CD4-positive, alpha-beta T cell treated with Interleukin-15 for 1 hour (primary cell): Measurements from ENCODE around the gene DOP1A.

Source experiments
- DNase-seq: peaks from one replicate; pipeline ENCODE4 v3.0.0-alpha.2; 2020

DOP1A gene

DNA sequence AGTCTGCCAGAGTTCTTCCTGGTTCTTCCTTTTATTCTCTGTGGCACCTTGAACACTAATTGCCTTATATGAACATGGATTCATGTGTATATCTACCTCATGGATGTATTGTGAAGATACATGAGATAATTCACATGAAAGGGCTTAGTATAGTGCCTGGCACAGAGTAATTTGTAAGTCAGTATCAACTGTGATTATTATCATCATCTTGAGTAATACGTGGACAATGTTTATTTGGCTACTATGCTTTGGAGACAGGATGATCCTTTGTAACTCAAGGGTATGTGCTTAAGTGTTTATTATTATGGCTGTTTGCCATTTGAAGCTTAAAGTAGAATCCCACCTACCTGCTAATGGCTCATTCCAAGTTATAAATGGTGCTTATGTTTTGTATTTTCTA, 16.0 kb downstream of the DOP1A start:
- DNase-seq = no peak

DNA sequence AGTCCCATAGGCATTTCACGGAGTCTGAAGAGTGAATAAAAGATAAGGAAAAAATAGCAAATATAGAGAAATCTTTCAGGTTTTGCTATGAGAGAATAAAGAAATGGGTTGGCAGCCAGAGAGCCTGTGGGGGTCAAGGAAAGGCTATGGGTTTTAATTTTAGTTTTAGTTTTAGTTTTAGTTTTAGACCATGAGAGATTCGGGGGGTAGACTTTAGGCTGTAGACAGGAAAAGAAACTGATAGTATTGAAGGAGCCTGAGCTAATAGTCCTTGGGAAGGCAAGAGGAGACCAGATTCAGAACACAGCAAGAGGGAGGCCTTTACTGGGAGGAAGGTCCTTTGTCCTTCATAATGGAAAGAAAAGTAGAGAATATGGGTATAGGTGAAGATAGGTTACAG, 19.3 kb downstream of the DOP1A start:
- DNase-seq = no peak

DNA sequence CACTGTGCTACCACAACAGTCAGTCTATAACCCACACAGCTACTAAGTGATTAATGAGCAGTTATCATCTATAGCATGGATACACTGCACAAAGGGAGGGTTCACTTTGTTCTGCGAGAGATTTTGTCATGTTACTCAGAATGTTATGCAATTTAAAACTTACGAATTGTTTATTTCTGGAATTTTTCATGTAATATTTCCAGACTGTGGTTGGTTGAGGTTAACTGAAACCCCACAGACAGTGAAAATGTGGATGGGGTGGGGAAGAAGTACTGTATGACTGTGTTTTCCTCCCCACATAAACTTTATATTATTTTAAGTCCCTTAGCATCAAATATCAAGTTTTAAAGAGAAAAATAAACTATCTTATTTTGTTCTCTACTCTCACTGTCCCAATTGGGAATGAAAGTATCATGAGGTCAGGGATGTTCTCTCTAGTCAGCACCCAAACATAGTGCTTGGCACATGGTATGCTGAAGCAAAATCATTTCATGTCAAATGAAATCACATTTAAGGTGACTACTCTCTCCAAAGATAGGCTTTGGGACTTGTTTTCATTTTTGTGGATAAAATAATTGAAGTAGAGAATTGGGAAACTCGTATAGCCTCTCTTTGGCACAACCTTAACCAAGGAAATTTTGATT, 25.4 kb downstream of the DOP1A start:
- DNase-seq = no peak

DNA sequence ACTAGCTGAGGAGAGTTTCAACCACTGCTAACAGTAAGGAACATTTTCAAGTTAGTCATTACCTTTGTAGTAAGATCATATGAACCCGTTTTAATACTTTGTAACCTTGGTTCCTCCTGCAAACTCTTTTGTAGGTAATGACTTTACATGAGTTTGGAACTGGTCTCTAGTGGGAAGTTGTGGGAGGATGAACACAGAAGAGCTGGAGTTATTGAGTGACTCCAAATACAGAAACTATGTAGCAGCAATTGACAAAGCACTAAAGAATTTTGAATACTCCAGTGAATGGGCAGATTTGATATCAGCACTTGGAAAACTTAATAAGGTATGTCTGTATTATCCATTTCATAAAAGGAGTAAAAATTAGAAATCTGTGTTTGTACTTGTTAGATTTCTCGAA, 29.3 kb downstream of the DOP1A start:
- no peak for DNase-seq

DNA sequence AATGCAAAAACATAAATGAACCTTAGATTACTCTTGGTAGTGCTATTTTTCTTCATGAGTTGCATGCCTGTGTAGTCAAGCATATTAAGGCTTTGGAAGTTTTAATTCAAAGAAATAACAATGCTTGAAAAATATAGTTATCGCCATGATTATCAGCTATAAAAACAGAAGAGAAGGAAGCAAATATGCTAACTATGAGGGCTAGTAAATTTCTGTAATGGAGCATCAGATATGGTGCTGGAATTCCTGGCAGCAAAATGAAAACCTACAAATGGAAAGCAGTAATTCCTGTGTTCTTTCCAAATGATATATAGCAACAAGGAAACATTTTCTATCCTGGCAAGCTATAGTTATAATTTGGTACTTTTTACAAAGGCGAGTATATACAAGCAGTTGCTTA, 29.7 kb downstream of the DOP1A start:
- DNase-seq = no peak

DNA sequence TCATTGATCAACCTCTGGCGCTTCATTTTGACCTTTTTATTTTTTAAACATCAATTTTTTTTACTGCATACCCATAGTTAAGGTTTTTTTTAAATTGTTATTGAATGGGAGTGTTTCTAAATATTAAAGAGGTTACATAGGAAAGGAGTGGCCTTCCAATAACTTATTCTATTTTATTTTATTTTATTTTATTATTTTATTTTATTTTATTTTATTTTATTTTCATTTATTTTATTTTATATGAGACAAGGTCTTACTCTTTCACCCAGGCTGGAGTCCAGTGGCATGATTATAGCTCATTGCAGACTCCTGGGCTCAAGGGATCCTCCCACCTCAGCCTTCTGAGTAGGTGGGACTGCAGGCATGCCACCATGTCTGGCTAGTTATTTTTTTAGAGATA, 30.2 kb downstream of the DOP1A start:
- DNase-seq = no peak

DNA sequence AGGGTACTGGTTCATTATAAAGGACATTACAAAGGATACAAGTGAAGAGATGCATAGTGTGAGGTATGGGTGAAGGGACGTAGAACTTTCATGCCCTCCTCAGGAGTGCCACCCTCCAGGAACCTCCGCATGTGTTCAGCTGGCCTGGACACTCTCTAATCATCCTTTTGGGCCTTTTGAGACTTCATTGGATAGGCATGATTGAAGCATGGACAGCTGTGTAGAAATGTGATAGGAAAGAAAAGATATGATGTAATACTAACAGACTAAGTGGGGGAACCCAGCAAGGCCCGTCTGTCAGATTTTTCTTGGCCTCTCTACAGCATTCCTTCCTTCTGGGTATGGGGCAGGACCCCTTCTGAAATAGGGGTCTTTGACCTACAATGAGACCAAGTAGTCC, 31.1 kb downstream of the DOP1A start:
- no peak for DNase-seq

DNA sequence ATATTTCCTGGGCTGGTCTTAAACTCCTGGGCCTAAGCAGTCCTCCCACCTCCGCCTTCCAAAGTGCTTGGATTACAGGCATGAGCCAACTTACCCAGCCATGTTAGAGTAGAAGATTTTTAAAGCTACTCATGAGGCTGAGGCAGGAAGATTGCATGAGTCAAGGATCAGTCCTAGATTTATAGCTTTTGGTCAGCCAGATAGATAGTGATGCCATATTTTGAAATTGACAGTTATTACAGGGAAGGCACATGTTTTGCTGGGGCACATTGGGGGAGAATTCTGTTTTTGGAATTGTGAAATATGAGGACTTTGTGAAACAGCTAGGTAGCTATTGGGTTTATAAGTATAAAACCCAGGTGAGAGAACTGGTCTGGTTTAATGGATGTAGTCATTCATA, 40.9 kb downstream of the DOP1A start:
- no peak for DNase-seq

DNA sequence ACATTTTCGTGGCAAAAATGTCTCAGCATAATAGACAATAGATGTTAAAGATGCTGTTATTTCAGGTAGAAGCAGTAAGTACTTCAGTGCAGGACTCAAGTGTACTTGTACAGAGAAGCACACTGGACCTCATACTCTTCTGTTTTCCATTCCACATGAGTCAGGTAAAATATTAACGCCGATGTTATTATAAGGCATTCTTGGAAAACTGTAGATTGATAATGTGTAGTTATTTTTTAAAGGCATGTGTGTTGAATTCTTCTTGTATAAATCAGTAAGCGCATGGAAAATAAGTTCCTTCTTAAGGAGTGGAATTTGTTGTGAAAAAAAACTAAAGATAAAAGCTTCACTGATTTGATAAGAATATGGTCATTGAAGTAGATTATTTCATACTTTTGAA, 45.8 kb downstream of the DOP1A start:
- DNase-seq = no peak

DNA sequence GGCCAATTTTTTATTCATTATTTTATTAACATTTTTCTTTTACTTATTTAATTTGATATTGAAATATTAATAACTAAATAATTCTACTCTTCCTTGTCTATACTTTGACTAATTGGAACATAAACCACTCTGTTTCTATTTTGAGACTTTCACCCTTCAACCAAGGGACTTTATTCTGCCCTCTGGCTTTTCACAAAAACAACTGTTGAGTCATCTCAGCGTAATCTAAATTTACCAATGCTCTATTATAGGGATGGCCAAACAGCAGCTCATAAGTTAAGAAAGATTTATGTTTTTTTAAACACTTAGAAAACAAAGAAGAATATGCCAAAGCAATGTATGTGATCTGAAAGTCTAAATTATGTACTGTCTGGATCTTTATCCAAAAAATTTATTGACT, 46.7 kb downstream of the DOP1A start:
- no peak for DNase-seq

DNA sequence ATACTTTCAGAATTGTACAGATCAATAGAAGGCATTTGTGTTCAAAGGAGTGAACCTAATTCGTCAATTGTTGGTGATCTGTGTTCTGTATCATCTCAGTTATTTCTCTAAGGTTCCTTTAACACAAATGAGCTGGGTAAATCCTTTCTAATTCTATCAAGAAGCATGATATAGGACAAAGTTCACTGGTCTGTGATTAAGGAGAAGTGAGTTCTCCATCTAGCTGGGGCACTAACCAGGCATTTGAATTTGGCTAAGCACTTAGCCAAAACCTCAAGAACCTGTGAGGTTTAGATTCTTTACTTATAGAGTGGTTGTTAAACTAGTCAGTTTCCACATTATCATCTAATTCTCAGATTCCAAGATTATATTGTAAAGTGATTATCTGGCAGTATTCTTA, 50.3 kb downstream of the DOP1A start:
- no peak for DNase-seq

DNA sequence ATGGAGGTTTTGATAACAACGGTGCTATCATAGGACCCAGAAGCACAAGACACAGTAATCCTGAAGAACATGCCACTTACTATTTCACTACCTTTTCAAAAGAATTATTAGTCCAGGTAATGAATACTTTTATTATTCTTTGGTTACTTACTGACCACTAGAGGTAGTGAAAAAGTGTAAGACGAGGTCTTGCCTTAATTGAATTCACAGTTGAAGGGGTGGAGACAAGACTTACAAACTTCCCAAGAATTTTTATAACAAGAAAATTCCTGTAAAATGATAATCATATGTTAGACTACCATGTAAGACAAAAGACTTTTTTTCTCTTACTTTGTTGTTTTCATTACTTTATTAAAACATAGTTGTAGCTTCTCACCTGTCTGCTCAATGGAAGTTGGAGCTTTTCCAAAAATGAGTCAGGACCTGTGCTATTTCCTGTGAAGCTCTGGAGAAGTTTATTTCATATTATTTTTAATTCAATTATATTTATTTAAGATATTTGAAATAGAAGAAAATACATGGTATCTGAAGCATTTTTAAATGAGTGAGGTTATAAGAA, 52.4 kb downstream of the DOP1A start:
- no peak for DNase-seq

DNA sequence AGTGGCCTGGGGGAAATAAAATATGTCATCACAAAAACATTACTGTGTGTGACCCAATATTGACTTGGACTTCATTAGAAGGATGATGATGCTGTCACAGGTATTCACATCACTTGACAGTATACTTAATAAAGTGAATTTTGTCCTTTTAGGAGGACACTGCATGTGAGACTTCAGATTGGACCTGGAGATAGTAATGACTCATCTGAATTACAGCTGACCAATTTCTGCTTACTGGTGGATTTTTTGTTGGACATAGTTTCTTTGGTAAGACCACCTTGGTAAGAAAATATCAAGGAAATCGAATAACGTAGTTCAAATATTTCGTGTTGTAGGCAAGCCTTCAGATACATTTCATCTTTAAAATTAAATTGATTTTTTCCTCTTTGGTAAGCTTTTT, 57.1 kb downstream of the DOP1A start:
- DNase-seq = no peak

DNA sequence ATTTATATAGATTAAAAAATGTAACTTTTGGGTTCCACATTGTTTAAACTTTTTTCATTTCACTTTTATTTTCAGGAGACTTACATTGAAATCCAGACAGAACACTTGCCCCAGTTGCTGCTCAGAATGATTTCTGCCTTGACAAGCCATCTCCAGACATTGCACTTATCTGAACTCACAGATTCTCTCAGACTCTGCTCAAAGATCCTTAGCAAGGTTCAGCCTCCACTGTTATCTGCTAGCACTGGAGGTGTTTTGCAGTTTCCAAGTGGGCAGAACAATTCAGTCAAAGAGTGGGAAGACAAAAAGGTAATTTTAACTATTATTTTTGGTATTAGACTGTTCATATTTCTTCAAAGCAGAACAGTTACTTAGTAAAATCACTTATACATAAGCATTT, 58.0 kb downstream of the DOP1A start:
- DNase-seq = no peak

DNA sequence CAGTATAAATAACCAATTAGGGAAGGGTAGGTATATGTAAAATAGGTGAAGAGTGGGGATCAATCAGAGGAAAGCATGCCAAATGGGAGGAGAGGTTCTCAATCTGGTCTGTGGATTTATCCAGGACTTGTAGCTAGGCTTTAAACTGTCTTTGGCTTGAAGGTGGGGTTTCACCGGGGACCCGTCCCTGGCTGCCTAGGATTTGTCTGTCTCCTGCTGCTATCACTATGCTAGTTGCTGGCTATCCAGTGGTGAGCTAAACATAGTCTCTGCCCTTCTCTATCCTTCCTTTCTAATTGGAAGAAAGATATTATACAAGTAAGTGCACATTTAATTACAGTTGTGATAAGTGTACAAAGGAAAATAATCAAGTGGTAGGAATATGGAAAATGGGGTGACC, 58.8 kb downstream of the DOP1A start:
- DNase-seq = no peak

DNA sequence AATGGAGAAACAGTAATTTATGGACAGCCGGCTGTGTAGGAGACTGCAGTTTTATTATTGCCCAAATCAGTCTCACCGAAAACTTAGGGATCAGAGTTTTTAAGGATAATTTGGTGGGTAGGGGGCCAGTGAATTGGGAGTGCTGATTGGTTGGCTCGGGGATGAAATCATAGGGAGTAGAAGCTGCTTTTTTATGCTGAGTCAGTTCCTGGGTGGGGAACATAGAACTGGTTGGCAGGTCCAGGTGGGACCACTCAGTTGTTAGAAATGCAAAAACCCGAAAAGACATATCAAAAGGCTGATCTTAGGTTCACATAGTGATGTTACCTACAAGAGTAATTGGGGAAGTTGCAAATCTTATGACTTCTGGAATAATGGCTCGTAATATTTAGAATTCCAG, 59.3 kb downstream of the DOP1A start:
- no peak for DNase-seq

DNA sequence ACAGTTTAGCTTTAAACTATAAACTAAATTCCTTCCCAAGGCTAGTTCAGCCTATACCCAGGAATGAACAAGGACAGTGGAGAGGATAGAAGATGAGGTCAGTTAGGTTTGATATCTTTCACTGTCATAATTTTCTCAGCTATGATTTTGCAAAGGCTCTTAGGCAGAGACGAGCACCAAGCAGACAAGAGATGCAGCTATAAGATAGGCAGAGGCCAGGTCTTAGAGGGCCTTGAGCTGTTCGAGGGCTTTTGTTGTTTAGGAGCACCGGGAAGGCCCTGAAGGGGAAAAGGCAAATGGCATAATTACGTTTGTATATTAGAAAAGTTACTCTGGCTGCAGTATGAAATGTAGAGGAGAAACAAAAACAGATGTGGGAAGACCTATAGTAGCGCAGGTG, 59.8 kb downstream of the DOP1A start:
- DNase-seq = no peak

DNA sequence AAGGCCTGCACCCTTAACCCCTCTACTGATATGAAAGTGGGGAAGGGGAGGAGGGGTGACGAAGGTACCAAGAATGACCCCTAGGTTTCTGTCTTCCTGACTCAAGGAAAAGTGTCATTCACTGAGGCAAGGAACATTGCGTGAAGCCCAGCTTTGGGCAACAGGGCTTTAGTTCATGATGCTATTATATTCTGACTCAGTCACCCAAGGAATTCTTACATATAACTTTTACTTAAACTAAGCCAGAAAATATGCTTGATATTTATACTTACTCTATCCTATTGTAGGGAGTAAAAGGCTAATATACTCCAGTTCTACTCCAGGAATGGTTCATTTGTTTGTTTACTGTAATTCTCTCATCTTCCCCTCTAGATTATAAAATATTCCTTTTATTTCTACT, 60.5 kb downstream of the DOP1A start:
- DNase-seq = no peak

DNA sequence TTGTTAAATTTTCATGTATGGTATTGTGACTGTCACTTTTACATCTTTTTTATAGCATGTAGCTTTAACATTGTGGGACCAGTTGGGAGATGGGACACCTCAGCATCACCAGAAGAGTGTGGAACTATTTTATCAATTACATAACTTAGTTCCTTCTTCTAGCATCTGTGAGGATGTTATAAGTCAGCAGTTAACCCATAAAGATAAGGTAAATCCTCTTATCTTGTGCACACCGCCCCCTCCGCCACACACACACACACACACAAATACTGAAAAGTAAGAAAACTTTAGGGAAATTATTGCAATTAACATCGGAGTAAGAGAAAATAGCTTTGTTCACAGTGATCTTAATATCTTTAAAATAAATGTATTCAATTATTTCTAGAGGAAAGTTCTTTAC, 64.7 kb downstream of the DOP1A start:
- no peak for DNase-seq

DNA sequence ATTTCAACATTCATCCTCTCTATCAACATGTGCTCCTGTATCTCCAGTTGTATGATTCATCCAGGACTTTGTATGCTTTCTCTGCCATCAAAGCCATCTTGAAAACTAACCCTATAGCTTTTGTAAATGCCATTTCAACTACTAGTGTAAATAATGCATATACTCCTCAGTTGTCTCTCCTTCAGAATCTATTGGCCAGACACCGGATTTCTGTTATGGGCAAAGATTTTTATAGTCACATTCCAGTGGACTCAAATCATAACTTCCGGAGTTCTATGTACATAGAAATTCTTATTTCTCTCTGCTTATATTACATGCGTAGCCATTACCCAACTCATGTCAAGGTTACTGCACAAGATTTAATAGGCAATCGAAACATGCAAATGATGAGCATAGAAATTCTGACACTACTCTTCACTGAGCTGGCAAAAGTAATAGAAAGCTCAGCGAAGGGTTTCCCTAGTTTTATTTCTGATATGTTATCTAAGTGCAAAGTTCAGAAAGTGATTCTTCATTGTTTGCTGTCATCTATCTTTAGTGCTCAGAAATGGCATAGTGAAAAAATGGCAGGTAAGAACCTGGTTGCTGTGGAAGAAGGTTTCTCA, 70.7 kb downstream of the DOP1A start:
- no peak for DNase-seq

DNA sequence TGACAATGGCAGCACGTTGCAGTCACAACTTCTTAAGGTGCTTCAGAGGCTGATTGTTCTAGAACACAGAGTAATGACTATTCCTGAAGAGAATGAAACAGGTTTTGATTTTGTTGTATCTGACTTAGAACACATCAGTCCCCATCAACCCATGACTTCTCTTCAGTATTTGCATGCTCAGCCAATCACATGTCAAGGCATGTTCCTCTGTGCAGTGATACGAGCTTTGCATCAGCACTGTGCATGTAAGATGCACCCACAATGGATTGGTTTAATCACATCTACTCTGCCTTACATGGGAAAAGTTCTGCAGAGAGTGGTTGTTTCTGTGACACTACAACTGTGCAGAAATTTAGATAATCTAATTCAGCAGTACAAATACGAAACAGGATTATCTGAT, 71.3 kb downstream of the DOP1A start:
- no peak for DNase-seq

DNA sequence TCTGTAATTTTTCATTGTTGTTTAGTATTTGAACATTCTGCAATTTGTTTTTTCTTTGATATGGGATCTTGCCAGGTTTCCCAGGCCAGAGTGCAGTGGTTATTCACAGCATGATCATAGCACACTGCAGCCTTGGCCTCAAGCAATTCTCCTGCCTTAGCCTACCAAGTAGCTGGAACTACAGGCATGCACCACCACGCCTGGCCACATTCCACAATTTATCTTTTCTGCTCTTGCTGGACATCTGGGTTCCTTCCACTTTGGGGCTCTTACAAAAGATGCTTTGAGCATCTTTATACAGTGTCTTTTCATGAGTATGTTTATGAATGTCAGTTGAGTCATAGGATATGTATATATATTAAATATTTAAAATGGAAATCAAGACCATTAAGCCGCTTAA, 83.6 kb downstream of the DOP1A start:
- no peak for DNase-seq

DNA sequence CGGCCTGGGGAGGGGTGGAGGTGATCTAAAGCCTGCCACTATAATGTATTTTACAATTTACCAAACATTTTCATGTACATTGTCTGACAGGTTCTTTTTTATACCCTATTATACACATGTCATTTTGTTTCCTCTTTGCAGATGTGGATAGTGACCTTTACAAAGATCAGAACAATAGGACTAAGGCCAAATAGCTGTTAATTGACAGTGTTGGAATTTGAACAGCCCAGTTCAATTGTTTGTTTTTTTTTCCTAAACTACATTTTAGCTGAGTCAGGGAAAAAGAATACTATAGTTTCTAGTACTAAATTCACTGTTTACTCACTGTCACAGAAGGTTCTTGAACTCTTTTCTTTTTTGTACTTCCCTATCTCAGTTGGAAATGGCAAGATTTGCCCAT, 85.4 kb downstream of the DOP1A start:
- no peak for DNase-seq

DNA sequence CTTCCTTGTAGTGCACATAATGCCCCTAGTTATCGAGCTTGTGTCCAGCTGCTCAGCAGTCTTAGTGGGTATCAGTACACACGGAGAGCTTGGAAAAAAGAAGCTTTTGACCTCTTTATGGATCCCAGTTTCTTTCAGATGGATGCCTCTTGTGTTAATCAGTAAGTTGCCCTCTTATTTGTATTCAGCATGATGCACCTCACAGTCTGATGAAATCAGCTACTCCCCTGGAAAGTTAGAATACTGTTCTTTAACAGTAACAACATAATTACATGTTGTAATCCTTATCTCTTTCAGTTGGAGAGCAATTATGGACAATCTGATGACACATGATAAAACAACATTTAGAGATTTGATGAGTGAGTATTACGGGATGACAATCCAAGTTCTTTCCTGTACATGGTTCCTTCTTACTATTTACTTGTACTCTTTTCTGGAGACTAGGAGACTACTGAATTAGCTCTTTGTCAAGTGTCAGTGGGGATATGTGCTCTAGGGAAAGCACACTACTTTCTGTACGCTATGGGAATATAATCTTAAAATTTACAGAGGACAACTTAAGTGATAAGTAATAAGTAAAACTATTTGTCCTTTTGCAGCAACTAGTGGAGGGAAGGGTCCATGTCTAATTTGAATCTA, 86.5 kb downstream of the DOP1A start:
- DNase-seq = no peak

DNA sequence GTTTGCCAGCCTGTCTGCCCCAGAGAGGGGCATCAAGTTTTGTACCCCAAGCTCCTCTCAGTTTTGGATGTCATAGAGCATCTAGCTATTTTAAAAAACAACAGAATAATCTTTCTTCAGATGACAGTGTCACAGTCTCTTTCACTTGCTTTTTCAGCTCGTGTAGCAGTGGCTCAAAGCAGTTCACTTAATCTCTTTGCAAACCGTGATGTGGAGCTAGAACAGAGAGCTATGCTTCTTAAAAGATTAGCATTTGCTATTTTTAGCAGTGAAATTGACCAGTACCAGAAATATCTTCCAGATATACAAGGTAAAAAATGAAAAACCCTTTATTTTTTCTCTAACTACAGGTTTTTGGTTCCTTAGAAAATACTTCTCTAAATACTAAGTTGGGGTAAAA, 88.3 kb downstream of the DOP1A start:
- no peak for DNase-seq
